PC-3 (cell line): ENCODE measurements around the gene CFAP221. TPM values are rescaled to one million over a fixed set of nuclear protein-coding genes. Genes with fewer than 3 reads are reported as not detected.
"Not testable (repeated sequence)": the region's sequence is repeated elsewhere in the genome, so short reads cannot be mapped to it uniquely, and the experiment has no call there.

Experiments
- ATAC-seq: fragments of 200-7000 bp; cut with Tn5 transposase; 2 replicates; pipeline ENCODE4 v1.9.1; 2020; ENCODE audit warnings: mild to moderate bottlenecking, moderate library complexity
- BruUV-seq: library from RNA; stranded (reverse); fragments of 400-500 nt; replicated peaks from 2 replicates; lab custom pipeline; 2021; lab: Mats Ljungman, UMichigan
- CTCF ChIA-PET: fragments of 300-600 bp; sonication (Branson Sonifier 250); formaldehyde crosslinking; loops from one replicate; lab custom pipeline; 2022; ENCODE audit warnings: antibody characterized with exemption; lab: Charles Lee
- POLR2A ChIA-PET: fragments of 300-600 bp; sonication (Branson Sonifier 250); formaldehyde crosslinking; loops from one replicate; lab custom pipeline; 2022; ENCODE audit warnings: antibody characterized with exemption; ENCODE audit not compliant: unreplicated experiment; lab: Charles Lee
- DNase-seq: peaks from one replicate; pipeline ENCODE4 v3.0.0-alpha.2; 2015
- H2AFZ ChIP-seq: fragments of 300-600 bp; sonication (generic); 2 replicates; pipeline ENCODE4 v1.6.0; 2016; ENCODE audit warnings: antibody characterized with exemption, low read length
- H3F3A ChIP-seq: fragments of 300-600 bp; sonication (generic); one replicate; pipeline ENCODE4 v1.6.0; 2017; ENCODE audit warnings: antibody characterized with exemption, low read length, control low read depth, mild to moderate bottlenecking; ENCODE audit not compliant: unreplicated experiment
- H3K27ac ChIP-seq: fragments of 300-600 bp; sonication (generic); 2 replicates; pipeline ENCODE4 v1.5.1; 2016; ENCODE audit warnings: mild to moderate bottlenecking, low read length
- H3K27me3 ChIP-seq: fragments of 300-600 bp; sonication (generic); 2 replicates; pipeline ENCODE4 v1.6.1; 2016; ENCODE audit warnings: low read length, mixed read lengths
- H3K36me3 ChIP-seq: fragments of 300-600 bp; sonication (generic); 2 replicates; pipeline ENCODE4 v1.6.1; 2016; ENCODE audit warnings: low read depth, mixed run types, low read length, mixed read lengths
- H3K4me1 ChIP-seq: fragments of 300-600 bp; sonication (generic); 2 replicates; pipeline ENCODE4 v1.5.1; 2016; ENCODE audit warnings: low read length; ENCODE audit not compliant: insufficient read depth
- H3K4me2 ChIP-seq: fragments of 300-600 bp; sonication (generic); 2 replicates; pipeline ENCODE4 v1.6.0; 2016; ENCODE audit warnings: low read length
- H3K4me3 ChIP-seq: fragments of 300-600 bp; sonication (generic); 2 replicates; pipeline ENCODE4 v1.5.1; 2016; ENCODE audit warnings: mild to moderate bottlenecking, low read length, mixed read lengths
- H3K79me2 ChIP-seq: fragments of 300-600 bp; sonication (generic); 2 replicates; pipeline ENCODE4 v1.6.1; 2017; ENCODE audit warnings: low read length, mixed read lengths
- H3K9ac ChIP-seq: fragments of 300-600 bp; sonication (generic); 2 replicates; pipeline ENCODE4 v1.6.0; 2016; ENCODE audit warnings: mild to moderate bottlenecking, low read length
- H3K9me2 ChIP-seq: fragments of 300-600 bp; sonication (generic); replicated peaks from 2 replicates; pipeline ENCODE4 v1.6.1; 2016; ENCODE audit warnings: mixed run types, low read length, mixed read lengths
- H3K9me3 ChIP-seq: fragments of 300-600 bp; sonication (generic); 2 replicates; pipeline ENCODE4 v1.6.1; 2016; ENCODE audit warnings: low read length, mixed read lengths
- H4K20me1 ChIP-seq: fragments of 300-600 bp; sonication (generic); 2 replicates; pipeline ENCODE4 v1.6.1; 2016; ENCODE audit warnings: low read length, mixed read lengths
- EZH2 ChIP-seq: fragments of 300-600 bp; sonication (generic); IDR thresholded peaks from one replicate; pipeline ENCODE4 v1.6.1; 2017; ENCODE audit warnings: antibody characterized with exemption, mild to moderate bottlenecking, low read length; ENCODE audit not compliant: unreplicated experiment
- EZH2phosphoT487 ChIP-seq: fragments of 300-600 bp; sonication (generic); IDR thresholded peaks from 2 replicates; pipeline ENCODE4 v1.6.1; 2018; ENCODE audit warnings: mild to moderate bottlenecking, antibody characterized with exemption, low read length, borderline replicate concordance
- intact Hi-C: fragments of 100-400 bp; cut with micrococcal nuclease; formaldehyde crosslinking; loops from 2 replicates; pipeline ENCODE4 v1.9.0; 2023
- total RNA-seq: library from RNA; depleted of rRNA; stranded (reverse); fragments of >200 nt; gene quantifications from 2 replicates; pipeline ENCODE4 v1.2.3, GENCODE V29; 2014
- TF ChIP-seq, protein P1 (sequence below): fragments of 300-600 bp; sonication (generic); conservative IDR thresholded peaks from 2 replicates; pipeline ENCODE4 v1.5.1; 2017; ENCODE audit warnings: antibody characterized with exemption, low read depth, mild to moderate bottlenecking, low read length

CFAP221 gene
- total RNA-seq, 1 experiment from 2014 or later: not detected

DNA sequence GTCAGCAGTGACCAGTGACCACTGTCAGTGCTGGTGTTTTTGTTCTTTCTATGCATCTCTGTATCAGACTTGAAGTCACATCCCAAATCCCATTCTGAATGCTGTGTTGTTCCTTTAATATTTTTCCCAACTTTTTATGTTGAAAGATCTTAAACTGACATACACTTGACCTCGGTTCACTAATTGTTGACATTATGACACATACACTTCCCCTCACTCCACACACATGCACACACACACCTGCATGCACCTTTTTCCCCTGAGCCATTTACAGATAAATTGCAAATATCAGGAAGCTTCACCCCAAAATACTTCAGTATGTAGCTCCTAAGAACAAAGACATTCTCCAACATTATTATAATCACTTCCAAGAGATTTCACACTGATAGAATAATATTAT is 62.4 kb downstream of the CFAP221 start:
- Histone ChIP-seq H3K36me3 (no peaks in the 10 kb centered on the region), H3K4me2 (no peak overlapping the region), H3K9me2 (no peaks in the 10 kb centered on the region), H3K27ac (no peak overlapping the region), H4K20me1 (no peaks in the 10 kb centered on the region), H3K4me3 (no peak overlapping the region), H3K9ac (no peak overlapping the region), H3K27me3 (peaks cover 16% of the 10 kb centered on the region), H3F3A (no peaks in the 10 kb centered on the region), H3K4me1 (peaks cover 7% of the 10 kb centered on the region), H2AFZ (no peak overlapping the region), H3K79me2 (no peaks in the 10 kb centered on the region), H3K9me3 (no peaks in the 10 kb centered on the region)
- intact Hi-C loops: no loop called here
- DNase-seq (peak; percentile 22), ATAC-seq (no peak)
- TF ChIP-seq EZH2phosphoT487: no peak
- TF ChIP-seq, protein P1, sequence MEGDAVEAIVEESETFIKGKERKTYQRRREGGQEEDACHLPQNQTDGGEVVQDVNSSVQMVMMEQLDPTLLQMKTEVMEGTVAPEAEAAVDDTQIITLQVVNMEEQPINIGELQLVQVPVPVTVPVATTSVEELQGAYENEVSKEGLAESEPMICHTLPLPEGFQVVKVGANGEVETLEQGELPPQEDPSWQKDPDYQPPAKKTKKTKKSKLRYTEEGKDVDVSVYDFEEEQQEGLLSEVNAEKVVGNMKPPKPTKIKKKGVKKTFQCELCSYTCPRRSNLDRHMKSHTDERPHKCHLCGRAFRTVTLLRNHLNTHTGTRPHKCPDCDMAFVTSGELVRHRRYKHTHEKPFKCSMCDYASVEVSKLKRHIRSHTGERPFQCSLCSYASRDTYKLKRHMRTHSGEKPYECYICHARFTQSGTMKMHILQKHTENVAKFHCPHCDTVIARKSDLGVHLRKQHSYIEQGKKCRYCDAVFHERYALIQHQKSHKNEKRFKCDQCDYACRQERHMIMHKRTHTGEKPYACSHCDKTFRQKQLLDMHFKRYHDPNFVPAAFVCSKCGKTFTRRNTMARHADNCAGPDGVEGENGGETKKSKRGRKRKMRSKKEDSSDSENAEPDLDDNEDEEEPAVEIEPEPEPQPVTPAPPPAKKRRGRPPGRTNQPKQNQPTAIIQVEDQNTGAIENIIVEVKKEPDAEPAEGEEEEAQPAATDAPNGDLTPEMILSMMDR: no peak
- TF ChIP-seq EZH2: no peak
- BruUV-seq: no TSS peak
- ChIA-PET POLR2A (no interaction called here), CTCF (no interaction called here)

DNA sequence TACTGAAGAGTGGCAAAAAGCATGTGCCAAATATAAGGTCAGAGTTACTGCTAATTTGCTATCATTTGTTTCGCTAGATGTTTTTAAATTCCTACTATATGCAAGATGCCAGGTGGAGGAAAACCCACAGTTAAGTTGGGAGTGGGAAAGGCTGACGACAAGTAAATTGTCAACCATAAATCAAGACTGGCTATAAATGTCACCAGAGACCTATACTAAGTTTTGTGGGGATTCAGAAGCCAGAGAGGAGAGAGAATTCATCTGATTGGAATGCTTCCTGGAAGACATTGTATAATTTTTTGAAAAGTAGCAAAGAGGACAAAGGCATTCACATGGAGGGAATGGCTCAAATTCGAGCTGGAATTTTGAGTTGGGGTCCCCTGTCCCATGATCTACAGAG is 64.3 kb downstream of the CFAP221 start:
- H3K4me3 ChIP-seq: no peak overlapping the region
- no peak for TF ChIP-seq EZH2
- no peak for TF ChIP-seq EZH2phosphoT487
- TF ChIP-seq, protein P1: no peak
- DNase-seq: peak; percentile 13
- no TSS peak for BruUV-seq
- no peaks in the 10 kb centered on the region for H3K36me3 ChIP-seq
- H3K9me3 ChIP-seq: no peaks in the 10 kb centered on the region
- peaks cover 7% of the 10 kb centered on the region; the same call in 1 of the 2 replicates for H3K27me3 ChIP-seq
- CTCF ChIA-PET: no interaction called here
- no peak overlapping the region for H3K27ac ChIP-seq
- H3F3A ChIP-seq: no peaks in the 10 kb centered on the region
- H2AFZ ChIP-seq: no peak overlapping the region
- intact Hi-C loops: no loop called here
- H4K20me1 ChIP-seq: no peaks in the 10 kb centered on the region
- no peak overlapping the region for H3K4me2 ChIP-seq
- no peak overlapping the region for H3K9ac ChIP-seq
- H3K4me1 ChIP-seq: peaks cover 7% of the 10 kb centered on the region
- H3K9me2 ChIP-seq: no peaks in the 10 kb centered on the region
- no peak for ATAC-seq
- no peaks in the 10 kb centered on the region for H3K79me2 ChIP-seq
- POLR2A ChIA-PET: no interaction called here

DNA sequence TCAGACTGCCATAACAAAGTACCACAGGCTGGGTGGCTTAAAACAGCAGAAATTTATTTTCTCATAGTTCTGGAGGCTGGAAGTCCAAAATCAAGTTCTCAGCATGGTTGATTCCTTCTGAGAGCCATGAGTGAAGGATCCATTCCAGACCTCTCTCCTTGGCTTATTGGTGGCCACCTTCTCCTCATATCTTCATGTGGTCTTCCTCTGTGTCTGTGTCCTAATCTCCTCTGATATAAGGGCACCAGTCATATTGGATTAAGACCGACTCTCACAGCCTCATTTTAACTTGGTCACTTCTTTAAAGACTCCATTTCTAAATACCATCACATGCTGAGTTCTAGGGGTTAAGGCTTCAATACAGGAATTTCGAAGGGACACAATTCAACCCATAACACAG is 65.1 kb downstream of the CFAP221 start:
- Histone ChIP-seq H3K27ac (no peak overlapping the region), H3K4me1 (peaks cover 7% of the 10 kb centered on the region), H2AFZ (no peak overlapping the region), H3K9ac (no peak overlapping the region), H3K79me2 (no peaks in the 10 kb centered on the region), H3K4me3 (no peak overlapping the region), H3K36me3 (no peaks in the 10 kb centered on the region), H3K27me3 (peaks cover 4% of the 10 kb centered on the region; the same call in 1 of the 2 replicates), H3K9me2 (no peaks in the 10 kb centered on the region), H3F3A (no peaks in the 10 kb centered on the region), H3K9me3 (no peaks in the 10 kb centered on the region; the same call in 1 of the 2 replicates), H3K4me2 (no peak overlapping the region), H4K20me1 (no peaks in the 10 kb centered on the region)
- POLR2A ChIA-PET: no interaction called here
- DNase-seq (no peak), ATAC-seq (no peak)
- CTCF ChIA-PET: no interaction called here
- intact Hi-C loops: no loop called here
- BruUV-seq: no TSS peak
- TF ChIP-seq EZH2 (no peak), EZH2phosphoT487 (no peak)
- TF ChIP-seq, protein P1: no peak

DNA sequence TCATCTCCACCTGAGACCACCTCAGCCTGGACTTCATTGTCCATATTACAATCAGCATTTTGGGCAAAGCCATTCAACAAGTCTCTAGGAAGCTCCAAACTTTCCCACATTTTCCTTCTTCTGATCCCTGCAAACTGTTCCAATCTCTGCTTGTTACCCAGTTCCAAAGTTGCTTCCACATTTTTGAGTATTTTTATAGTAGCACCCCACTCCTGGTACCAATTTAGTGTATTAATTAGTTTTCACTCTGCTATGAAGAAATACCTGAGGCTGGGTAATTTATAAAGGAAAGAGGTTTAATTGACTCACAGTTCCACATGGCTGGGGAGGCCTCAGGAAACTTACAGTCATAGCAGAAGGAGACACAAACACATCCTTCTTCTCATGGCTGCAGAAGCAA is 69.9 kb downstream of the CFAP221 start:
- intact Hi-C loops, H3K36me3 ChIP-seq, H3K9me2 ChIP-seq, POLR2A ChIA-PET, H3K79me2 ChIP-seq, H3K4me2 ChIP-seq, CTCF ChIA-PET, H2AFZ ChIP-seq, H4K20me1 ChIP-seq, H3K9ac ChIP-seq, BruUV-seq, H3K4me1 ChIP-seq, H3K4me3 ChIP-seq, H3K27ac ChIP-seq, H3F3A ChIP-seq, ATAC-seq, DNase-seq: not testable (repeated sequence)
- Histone ChIP-seq H3K9me3 (peaks cover 11% of the 10 kb centered on the region; the same call in 1 of the 2 replicates), H3K27me3 (peaks cover 13% of the 10 kb centered on the region; the same call in 1 of the 2 replicates)
